ENCODE measurements around the gene ADAD2. TPM values are rescaled to one million over a fixed set of nuclear protein-coding genes. Genes with fewer than 3 reads are reported as not detected.

ADAD2 gene
- total RNA-seq, 1 donor, result not detected

GRCh38 chr16:84220851-84221250 is 29.9 kb downstream of the ADAD2 start:
- DNase-seq (ENCODE audit: low read depth in 2 of 3, low spot score in 2 of 3), result no peak

GRCh38 chr16:84223456-84223855 is 32.5 kb downstream of the ADAD2 start:
- DNase-seq (ENCODE audit: low read depth in 2 of 3, low spot score in 2 of 3), result no peak

- no peak for DNase-seq (ENCODE audit: low read depth in 2 of 3, low spot score in 2 of 3)
These were observed 33.6 kb downstream of the ADAD2 start for GRCh38 chr16:84224554-84224953.

DNA sequence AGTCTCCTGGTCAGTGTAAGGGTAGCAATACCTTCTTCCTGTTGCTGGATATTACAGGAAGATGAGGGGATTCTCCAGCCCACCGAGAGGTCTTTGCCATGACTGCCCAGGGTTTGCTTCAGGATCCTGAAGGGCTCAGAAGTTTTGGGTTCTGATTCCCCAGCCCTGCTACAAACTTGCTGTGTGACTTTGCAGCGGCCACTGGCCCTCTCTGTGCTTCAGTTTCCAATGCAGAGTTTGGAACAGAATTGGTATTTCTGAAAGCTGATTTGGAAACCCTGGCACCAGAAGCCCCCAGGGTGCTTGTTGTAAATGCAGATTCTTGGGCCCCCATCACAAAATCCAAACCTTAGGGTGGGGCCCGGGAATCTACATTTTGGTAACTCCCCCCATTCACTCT is 34.2 kb downstream of the ADAD2 start:
- DNase-seq (ENCODE audit: low read depth in 2 of 3, low spot score in 2 of 3), result no peak

DNA sequence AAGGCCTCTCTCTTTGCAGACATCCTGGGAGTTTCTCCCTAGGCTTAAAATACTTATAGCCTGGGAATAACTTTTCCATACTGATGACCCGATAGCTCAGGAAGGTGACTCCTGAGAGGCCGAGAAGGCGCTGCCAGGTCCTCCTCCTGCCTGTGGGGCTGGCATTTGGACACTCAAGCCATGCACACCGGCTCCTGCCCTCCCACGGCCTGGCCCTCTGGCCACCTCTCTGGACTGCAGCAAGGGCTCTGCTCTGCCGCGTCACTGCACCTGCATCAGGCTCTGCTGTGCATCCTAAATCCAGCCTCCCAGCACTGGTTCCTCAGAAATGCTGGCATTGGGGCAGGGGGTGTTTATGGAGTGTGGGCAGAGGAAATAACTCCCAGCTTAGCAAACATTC is 34.6 kb downstream of the ADAD2 start:
- no peak for DNase-seq (ENCODE audit: low read depth in 2 of 3, low spot score in 2 of 3)

GRCh38 chr16:84226026-84226425 is 35.1 kb downstream of the ADAD2 start:
- DNase-seq (ENCODE audit: low read depth in 2 of 3, low spot score in 2 of 3), result no peak

GRCh38 chr16:84227548-84227947 is 36.6 kb downstream of the ADAD2 start:
- no peak for DNase-seq (ENCODE audit: low read depth in 2 of 3, low spot score in 2 of 3)

DNA sequence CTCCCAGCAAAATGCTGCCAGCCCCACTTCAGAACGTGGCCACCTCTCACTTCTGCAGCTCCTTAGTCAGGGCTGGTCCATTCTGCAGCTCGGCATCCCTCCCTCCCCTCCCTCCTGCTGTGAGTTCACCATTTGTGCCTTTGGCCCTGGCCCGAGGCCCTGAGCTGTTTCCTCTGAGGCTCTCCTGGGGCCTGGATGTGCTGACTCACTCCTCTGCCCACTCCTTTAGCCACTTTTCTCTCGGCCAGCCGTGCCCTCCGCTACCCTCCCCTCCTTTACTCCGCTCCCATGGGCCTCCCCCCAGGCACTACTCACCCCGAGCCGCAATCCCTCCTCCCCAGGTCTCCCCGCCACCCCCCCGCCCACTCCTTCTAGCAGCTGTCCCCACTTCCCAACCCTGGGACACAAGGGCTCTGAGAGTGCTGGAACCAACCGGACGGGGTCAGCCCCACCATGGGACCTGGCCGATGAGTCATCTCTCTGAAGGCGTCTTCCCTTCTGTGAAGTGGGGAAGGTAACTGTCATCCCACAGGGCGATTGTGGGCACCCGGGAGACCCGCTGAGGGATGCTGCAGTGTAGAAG is 37.4 kb downstream of the ADAD2 start:
- peak in 1 of 3 donors; percentile 24 for DNase-seq (ENCODE audit: low read depth in 2 of 3, low spot score in 2 of 3)

- no peak for DNase-seq (ENCODE audit: low read depth in 2 of 3, low spot score in 2 of 3)
These were observed 38.5 kb downstream of the ADAD2 start for GRCh38 chr16:84229471-84229870.

DNA sequence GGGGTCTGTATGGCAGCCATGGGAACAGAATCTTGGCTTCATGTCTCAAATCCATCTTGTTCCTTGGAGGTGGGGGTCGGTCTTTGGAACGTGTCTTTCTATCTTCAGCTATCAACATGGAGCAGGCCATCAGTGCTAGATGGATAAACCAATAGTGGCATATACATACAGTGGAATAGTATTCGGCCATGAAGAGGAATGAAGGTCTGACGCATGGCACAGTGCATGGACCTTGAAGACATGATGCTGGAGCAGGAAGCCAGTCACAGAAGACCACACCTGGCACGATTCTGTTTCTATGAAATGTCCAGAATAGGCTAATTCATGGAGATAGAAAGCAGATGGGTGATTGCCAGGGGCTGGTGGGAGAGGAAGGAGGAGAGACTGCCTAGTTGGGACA is 41.1 kb downstream of the ADAD2 start:
- DNase-seq (ENCODE audit: low read depth in 2 of 3, low spot score in 2 of 3), result no peak

DNA sequence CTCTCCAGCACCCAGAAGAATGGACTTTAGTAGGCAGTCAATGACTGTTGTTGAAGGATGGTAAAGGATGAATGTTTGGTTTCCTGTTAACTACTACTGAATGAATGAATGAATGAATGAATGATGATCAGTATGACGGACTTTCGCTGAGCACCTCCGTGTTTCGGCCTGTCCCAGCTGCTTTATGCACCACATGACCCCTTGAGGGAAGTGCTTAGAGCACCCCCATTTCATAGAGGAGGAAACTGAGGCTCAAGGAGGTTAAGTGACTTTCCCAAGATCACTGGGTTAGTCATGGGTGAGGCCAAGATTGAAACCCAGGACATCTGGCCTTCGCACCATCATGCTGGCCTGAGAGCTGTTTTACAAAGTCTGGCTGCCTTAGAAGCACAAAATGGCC is 42.0 kb downstream of the ADAD2 start:
- no peak for DNase-seq (ENCODE audit: low read depth in 2 of 3, low spot score in 2 of 3)

- DNase-seq (ENCODE audit: low read depth in 2 of 3, low spot score in 2 of 3), result no peak
These were observed 42.8 kb downstream of the ADAD2 start for GRCh38 chr16:84233748-84234147.

DNA sequence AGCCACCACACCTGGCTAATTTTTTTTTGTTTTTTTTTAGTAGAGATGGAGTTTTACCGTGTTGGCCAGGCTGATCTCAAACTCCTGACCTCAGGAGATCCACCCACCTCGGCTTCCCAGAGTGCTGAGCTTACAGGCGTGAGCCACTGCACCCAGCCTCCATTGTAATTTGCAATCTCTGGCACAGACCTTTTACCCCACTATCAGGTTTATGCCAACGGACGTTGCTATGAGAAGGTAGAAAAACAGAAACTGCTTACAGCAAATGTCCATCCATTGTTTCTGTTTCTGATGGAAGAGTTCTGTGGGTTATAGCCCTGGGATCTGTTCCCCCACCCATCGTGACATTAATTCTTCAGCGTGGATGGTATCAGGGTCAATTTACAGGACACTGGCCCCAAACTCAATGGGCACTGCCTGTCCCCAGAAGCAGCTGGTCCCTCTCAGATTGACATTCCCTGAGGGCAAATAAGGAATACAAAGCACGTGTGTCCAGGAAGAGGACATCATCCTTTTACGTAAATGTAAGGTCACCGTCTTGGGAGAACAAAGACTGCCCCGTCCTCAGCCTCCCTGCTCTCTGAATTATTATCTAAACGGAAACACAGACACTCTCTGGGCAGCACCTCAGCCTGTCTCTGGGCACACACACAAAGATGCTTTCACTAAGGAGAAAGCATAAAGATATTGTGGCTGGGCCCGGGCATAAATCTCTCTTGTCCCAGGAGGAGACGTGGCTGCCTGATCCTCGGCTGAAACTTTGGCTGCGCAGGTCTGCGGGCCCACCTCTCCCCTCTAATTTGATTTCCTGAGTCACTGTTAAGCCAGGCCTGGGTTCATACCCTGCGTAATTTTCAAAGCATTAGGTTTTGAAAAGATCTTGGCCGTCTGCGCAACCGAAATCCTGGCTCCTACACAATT is 43.6 kb downstream of the ADAD2 start:
- no peak for DNase-seq (ENCODE audit: low read depth in 2 of 3, low spot score in 2 of 3)

DNA sequence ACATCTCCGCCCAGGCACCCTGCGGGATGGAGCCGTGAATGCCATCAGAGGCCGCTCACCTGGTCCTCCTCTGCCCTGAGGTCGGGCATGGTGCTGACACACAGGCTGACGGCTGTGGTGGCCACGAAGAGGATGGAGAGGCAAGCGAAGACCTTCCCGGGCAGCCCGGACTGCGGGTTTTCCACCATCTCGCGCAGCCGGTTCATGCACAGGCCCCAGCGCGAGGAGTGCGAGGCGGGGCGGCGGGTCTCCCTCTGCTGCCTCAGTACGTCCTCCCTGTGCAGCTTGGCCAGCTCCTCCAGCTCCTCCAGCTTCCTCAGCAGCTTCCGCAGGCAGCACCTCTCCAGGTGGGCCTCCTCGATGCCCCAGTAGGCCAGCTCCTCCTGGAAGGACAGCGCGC is 45.7 kb downstream of the ADAD2 start:
- no peak for DNase-seq (ENCODE audit: low read depth in 2 of 3, low spot score in 2 of 3)

DNA sequence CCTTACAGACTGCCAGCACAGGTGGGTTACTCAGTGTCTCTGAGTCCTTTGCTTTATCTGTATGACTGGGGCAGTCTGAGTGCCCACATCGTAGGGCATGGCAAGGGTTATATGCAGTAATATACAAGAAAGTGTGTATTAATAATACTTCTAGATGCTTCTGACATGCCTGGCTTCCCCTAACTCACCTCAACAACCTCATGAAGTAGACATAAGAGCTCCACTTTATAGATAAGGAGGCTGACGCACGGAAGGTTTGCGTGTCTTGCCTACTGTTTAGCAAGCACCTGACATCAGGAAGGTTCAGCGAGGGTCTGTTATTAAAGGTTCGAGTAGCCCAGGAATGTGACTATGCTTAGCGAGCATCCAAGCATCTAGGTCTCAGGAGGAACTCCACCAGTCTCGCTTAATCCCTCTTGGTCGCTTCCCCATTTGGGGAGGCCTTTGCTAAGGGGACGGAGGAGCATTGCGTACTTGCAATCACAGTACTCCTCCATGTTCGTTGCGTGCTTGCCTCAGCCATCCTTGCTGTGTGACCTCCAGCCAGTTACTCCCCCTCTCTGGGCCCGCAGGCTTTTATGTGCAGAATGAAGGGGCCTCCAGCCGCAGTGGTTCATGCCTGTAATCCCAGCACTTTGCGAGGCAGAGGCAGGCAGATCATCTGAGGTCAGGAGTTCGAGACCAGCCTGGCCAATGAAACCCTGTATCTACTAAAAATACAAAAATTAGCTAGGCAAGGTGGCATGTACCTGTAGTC is 47.2 kb downstream of the ADAD2 start:
- no peak for DNase-seq (ENCODE audit: low read depth in 2 of 3, low spot score in 2 of 3)

DNA sequence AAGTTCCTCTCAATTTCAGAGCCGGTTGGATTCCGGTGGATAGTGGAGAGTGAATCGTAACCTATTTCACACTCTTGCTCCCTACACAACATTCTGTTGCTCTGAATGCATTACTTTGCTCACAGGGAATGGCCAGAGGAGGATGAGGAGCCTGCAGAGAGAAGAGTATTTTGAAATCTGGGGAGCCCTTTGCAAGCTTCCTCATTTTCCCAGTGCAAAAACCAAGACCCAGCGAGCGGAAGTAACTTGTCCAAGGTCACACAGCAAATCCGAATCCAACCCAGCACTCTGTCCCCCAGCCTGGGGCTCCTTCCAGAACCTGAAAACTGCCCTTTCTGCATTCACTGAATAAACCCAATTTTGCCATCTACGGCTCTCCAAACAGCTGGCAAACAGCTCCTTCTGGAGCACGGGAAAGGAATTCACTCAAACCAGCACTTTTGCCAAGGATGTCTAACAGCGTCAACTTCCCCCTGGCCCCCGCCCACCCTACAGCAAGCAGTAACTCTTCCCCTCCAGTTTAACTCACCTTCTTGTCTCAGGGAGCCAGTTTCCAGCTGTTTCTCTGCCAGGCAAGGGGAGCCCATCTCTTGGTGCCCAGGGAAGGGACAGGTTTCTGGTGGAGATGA is 48.3 kb downstream of the ADAD2 start:
- no peak for DNase-seq (ENCODE audit: low read depth in 2 of 3, low spot score in 2 of 3)

DNA sequence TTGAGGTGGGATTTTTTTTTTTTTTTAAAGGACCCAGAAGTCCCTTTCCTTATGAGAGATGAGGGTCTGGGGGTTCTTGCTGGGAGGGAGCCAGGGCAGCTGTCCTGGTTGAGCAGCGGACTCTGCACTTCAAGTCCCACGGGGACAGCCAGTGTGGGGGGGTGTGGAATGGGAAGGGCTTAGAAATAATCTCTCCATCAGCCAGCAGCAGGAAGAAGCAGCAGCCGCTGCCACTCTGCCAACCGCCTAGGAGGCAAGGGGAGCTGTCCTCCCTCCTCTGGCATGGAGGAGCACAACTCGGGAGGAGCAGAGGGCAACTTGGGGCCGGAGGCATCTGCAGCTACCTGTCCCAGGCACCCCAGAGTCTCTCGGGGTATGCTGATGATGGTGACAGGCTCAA is 49.0 kb downstream of the ADAD2 start, which contains the start of gene KCNG4:
Gene KCNG4, minus strand, starts transcription at position 104 of the 400 bp plus-strand sequence. CDS start 2,527 bp downstream, outside the sequence.
- DNase-seq (ENCODE audit: low read depth in 2 of 3, low spot score in 2 of 3), result no peak

- DNase-seq (ENCODE audit: low read depth in 2 of 3, low spot score in 2 of 3), result no peak
These were observed 49.5 kb downstream of the ADAD2 start for GRCh38 chr16:84240455-84240854.

- DNase-seq (ENCODE audit: low read depth in 2 of 3, low spot score in 2 of 3), result no peak
These were observed 50.8 kb downstream of the ADAD2 start for GRCh38 chr16:84241778-84242177.

GRCh38 chr16:84242839-84243238 is 51.9 kb downstream of the ADAD2 start:
- DNase-seq (ENCODE audit: low read depth in 2 of 3, low spot score in 2 of 3), result no peak

GRCh38 chr16:84243732-84244131 is 52.8 kb downstream of the ADAD2 start:
- DNase-seq (ENCODE audit: low read depth in 2 of 3, low spot score in 2 of 3), result no peak
